ENCODE results near the gene MMEL1.
"Not testable (repeated sequence)": the region's sequence is repeated elsewhere in the genome, so short reads cannot be mapped to it uniquely, and the experiment has no call there.

MMEL1 gene

GRCh38 chr1:2571348-2571747, 61.5 kb downstream of the MMEL1 start:
- DNase-seq = no peak

DNA sequence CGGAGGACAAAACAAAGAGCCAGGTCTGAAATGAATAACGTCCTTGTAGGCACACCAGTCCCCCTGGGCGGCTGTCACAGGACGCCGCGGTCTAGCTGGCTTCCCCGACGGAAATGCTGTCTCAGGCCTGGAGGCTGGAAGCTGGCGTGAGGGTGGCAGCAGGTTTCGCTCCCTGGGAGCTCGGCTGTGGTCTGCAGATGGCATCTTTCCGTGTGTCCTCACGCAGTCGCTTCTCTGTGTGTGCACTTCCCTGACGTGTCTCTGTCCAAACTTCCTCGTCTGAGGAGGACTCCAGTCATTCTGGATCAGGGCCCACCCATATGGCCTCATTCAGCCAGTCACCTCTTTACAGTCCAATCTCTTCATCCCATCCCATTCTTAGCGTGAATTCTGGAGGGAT, 62.5 kb downstream of the MMEL1 start:
- DNase-seq = no peak

DNA sequence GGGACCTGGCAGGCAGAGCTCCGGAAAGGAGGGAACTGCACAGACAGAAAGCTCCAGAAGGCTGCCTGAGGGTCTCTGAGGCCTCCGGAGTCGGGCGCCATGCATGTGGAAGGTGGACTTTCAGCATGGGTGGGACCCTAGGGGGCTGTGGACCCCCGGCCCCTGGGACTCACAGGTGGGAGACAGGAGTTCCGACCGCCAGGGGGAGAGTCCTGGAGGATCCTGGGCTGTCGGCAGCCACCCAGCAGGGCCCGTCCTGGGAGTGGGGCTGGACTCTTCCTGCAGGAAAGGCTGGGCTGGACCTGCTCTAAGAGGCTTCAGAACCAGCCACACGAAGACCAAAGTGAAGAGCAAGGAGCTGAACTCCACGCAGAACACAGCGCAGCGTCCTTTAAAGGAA, 63.1 kb downstream of the MMEL1 start:
- not testable (repeated sequence) for DNase-seq

DNA sequence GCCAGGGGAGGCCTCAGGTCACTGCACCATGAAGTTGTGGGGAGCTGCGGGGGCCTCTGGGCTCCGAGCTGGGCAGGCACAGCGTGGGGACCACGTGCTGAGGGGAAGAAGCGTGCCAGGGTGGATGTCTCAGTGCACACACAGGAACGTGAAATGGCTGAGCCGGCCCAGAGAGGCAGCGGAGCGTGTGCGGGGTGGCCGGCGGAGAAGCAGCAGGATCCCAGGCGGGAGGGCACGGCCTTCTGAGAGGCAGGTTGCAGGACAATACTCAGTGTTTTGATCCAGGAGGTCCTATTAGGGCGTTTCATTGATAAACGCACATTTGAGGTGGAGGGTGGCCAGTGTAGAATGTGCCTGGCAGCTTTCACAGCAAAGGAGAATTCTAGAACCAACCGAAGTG, 63.8 kb downstream of the MMEL1 start:
- no peak for DNase-seq

GRCh38 chr1:2568187-2568816, 64.5 kb downstream of the MMEL1 start:
- not testable (repeated sequence) for DNase-seq

GRCh38 chr1:2567083-2567679, 65.6 kb downstream of the MMEL1 start:
- no peak for DNase-seq

DNA sequence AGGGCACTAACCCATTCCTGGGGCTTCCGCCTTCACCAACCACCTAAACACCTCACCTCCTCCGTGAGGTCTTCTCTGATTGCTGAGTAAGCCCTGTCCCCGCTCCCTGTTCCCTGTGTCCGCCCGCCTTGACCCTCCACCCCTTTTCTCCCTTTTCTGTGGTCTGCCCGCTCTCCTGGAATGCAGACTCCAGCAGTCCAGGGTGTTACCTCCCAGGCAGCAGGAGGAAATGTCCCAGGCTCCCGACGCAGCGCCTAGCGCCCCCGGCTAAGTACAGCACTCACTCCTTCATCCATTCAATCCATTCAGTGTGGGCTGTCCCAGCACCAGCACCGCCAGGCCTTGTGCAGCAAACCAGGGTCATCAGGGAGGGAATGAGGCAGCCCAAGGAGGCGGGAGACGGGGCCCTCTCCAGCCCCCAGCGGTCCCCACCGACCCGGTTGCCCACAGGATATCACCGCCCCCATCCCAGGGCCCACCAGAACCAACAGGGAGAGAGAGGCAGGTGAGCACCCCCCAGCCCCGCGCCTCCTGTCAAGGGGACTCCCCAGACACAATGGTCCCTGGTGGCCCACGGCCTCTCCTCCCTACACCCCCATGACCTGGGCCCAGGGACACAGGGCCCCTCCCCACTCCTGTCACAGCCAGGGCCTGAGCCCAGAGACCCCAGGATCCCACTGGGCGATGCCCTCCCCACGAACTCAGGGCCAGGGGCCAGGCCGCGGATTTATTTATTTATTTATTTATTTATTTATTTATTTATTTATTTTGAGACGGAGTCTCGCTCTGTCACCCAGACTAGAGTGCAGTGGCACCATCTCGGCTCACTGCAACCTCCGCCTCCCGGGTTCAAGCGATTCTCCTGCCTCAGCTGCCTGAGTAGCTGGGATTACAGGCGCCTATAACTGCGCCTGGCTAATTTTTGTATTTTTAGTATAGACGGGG, 66.4 kb downstream of the MMEL1 start:
- peak; percentile 48 for DNase-seq

DNA sequence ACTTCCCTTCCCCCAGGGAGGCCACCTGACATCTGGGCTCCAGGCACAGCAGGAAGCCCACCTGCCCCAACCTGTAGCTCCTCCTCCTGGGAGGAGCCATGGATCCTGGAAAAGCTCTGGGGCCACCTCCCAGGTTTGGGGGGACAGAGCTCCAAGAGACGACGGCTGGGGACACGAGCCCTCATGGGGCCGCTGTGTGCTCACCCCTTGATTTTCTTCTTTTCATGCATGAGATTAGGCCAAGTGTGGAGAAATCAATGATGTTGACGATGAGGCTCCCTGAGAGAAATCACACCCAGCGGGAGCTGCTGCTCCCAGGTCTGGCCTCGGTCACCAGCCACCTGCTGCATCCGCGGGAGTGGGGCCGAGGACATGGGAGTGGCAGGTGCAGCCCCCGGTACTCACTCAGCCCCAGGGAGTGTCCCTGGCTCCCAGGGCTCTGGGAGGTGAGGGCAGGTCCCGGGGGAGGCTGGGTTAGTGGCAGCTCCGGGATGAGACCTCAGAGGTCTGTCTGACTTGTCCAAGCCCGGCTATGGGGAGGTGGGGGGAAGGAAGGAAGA, 67.9 kb downstream of the MMEL1 start:
- DNase-seq = no peak

DNA sequence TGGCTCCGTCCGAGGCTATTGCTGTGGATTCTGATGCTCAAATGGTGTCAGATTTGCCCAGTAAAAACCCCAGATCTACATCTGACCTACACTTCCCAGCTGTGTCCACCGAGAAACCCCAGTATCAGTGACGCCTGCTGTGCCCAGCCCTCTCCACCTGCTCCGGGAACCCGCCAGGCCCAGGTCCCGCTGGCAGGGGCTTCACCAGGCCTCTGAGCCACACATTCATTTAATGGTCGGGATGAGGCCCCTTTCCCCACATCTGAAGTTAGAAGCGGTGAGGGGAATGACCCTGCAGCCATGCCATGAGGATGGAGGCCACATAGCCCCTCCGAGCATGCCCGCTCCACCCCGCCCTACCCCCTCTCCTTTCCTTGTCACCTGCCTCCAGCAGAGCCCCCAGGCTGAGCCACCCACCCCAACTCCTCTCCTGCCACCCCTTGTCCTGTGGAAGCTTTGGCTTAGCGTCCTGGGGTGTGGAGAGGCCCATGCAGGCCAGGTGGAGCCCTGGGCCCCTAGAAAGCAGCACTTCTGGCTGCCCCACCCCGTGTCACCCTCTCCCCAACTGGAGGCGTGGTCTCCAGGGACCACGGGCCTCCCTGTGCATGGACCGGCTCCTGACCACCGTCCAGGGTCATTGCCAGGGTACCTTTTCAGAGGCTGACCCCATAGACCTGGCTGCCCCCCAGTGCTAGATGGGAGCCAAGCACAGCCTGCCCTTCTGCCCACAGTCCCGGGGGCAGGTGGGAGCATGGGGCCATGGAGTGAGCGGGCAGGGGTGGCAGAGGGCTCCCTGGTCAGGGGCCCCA, 68.6 kb downstream of the MMEL1 start:
- no peak for DNase-seq

- DNase-seq = no peak
Observed at GRCh38 chr1:2563205-2563604, 69.6 kb downstream of the MMEL1 start.

GRCh38 chr1:2561898-2562895, 70.6 kb downstream of the MMEL1 start:
- DNase-seq = no peak

DNA sequence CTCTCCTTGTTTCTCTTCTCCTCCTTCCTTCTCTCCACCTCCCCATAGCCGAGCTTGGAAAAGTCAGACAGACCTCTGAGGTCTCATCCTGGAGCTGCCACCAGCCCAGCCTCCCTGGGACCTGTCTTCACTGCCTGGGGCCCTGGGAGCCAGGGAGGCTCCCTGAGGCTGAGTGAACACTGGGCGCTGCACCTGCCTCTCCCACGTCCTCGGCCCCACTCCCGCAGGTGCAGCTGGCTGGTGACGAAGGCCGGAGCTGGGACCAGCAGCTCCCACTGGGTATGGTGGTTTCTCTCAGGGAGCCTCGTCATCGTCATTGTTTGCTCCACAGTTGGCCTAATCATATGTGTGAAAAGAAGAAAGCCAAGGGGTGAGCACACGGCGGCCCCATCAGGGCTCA, 71.4 kb downstream of the MMEL1 start:
- no peak for DNase-seq

GRCh38 chr1:2560299-2561073, 72.3 kb downstream of the MMEL1 start:
- DNase-seq = no peak

DNA sequence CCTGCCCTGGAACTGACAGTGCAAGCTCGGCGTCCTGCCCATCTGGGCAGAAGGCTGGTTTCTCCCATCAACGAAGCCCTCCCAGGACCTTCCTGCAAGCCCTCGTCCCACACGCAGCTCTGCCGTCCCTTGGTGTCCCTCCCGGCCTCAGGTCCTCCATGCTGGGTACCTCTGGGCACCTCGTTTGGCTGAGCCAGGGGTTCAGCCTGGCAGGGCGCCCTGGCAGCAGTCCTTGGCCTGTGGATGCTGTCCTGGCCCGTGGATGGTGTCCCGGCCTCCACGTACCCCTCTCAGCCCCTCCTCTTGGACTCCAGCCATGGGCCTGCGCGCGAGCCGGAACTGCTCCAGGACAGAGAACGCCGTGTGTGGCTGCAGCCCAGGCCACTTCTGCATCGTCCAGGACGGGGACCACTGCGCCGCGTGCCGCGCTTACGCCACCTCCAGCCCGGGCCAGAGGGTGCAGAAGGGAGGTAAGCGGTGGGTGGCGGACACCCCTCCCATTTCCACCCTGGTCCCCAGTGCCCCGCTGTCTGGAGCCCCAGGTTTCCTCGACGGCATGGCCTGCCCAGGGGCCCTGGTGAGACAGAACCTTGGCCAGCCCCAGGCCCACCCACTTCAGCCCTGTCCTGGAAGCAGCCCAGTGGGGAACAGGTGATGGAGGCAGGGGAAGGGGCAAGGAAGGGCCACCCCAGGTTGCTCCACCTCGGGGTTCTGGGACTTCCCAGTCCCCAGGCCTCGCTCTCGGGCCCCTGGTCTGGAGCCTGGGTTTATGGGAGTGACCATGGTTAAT, 73.1 kb downstream of the MMEL1 start:
- DNase-seq = no peak

- DNase-seq = no peak
Observed at GRCh38 chr1:2558861-2559260, 74.0 kb downstream of the MMEL1 start.

DNA sequence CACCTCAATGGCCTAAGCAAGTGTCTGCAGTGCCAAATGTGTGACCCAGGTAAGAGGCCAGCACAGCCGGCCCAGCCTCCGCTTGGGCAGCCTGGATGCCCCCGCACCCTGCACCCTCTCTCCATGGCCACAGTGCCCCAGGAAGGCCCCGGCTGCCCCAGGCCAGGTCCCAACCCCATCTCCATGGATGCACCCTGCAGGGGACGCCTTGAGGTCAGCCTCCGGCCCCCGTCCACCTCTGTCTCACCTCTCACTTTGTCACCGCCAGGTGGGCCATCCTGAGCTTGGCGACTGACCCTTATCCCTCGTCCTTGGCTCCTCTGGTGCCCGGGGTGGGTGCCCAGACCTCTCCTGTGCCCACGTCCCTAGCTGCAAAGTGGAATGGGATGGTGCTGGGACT, 74.4 kb downstream of the MMEL1 start:
- DNase-seq = no peak

DNA sequence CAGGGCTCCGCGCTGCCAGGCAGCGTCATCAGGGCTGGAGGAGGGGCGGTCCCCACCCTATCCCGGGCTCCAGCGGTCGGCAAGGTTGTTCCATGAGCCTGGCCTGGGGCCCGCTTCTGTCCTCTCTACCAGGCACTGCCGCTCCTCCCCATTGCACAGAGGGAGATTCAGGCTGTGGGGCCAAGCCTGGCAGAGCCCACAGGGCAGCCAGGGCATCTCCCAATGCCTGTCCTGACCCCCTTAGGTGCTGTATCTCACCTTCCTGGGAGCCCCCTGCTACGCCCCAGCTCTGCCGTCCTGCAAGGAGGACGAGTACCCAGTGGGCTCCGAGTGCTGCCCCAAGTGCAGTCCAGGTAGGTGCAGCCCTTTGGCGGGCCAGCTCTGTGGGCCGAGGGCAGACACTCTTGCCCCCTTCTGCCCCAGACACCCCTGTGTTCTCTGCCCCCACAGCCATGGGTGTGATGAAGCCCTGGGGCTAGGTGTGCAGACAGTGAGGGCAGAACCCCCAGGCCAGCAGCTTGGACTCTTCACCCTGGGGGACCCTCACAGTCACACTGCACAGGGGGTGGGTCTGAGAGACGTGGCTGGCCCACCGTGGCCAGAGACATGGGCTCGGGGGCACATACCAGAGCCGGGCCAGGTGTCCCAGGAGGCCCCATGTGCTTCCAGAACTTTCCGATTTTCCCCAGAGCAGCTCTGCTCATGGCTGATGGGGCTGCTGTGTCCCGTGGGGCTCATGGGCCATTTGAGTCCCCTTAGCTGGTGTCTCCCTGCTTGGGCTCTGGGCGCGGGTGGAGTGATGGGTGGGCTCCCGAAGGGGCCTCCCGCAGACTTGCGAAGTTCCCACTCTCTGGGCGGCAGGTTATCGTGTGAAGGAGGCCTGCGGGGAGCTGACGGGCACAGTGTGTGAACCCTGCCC, 75.1 kb downstream of the MMEL1 start:
- no peak for DNase-seq

DNA sequence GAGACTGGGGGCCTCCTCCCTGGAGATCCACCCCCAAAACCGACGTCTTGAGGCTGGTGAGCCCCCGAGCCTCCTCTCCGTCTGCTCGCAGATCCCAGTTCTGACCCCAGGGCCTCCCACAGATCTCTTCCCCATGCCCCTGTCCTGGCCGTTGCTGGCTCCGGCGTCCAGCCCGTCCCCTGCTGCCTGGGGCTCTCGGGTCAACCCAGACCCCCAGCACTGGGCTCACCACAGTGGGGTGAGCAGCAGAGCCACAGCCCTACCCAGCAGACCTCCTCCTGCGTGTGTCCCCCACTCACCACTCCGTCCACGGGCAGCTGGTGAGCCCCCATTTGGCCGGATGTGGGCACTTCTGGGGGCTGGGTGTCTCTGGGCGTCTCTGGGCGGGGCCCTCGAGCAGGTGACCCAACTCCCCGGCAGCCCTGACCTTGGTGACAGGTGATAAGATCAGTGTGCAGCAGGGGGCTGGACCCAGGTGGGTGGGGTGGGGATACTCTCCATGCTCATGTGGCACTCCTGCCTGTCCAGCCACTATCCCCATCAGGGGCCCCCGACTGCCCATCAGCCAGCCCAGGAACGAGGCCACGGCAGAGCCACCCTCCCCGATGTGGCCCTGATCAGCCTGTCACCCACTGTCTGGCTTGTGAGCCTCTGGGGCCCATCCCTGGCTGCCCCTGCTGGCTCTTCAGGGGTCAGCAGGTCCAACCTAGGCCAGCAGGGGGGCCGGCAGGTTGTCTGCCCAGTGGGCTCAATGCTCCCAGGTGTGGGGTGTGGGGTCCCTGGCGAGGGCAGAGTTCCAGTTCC, 75.9 kb downstream of the MMEL1 start:
- DNase-seq = no peak
